ENCODE data around the gene TERT.

DNA sequence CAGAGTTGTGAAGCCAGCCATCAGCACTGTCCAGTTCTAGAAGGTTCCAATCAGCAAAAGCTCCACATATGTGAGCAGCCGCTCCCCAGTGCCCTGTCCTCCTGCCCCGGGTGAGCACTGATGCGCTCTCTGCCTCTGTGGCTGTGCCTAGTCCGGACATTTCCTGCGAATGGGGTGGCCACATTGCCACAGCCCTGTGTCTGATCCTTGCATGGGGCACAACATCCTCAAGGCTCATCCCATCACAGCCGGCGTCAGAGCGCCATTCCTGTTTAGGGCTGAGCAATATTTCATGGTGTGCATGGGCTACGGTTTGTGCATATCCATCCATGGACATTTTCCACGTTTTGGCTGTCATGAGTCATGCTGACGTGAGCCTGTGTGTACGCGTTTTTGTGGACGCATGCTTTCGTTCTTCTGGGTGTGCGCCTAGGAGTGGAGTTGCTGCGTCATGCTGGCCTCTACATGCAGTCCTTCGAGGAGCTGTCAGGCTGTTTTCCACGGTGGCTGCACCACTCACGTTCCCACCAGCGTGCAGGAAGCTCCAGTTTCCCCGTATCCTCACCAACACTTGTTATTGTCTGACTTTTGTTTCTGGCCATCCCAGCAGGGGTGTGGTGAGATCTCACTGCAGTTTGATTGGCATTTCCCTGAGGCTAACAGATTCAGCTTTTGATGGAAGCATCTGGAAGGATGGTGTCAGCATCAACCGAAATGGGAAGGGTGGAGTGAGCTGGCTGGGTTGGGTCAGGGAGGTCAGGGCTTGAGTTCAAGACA, 79.4 kb downstream of the TERT start:
- TF ChIP-seq, protein P1, sequence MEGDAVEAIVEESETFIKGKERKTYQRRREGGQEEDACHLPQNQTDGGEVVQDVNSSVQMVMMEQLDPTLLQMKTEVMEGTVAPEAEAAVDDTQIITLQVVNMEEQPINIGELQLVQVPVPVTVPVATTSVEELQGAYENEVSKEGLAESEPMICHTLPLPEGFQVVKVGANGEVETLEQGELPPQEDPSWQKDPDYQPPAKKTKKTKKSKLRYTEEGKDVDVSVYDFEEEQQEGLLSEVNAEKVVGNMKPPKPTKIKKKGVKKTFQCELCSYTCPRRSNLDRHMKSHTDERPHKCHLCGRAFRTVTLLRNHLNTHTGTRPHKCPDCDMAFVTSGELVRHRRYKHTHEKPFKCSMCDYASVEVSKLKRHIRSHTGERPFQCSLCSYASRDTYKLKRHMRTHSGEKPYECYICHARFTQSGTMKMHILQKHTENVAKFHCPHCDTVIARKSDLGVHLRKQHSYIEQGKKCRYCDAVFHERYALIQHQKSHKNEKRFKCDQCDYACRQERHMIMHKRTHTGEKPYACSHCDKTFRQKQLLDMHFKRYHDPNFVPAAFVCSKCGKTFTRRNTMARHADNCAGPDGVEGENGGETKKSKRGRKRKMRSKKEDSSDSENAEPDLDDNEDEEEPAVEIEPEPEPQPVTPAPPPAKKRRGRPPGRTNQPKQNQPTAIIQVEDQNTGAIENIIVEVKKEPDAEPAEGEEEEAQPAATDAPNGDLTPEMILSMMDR (conservative IDR thresholded peaks at IDR 0.05; ENCODE audit: low read depth, low read length) = no peak
- TF ChIP-seq, protein P2, sequence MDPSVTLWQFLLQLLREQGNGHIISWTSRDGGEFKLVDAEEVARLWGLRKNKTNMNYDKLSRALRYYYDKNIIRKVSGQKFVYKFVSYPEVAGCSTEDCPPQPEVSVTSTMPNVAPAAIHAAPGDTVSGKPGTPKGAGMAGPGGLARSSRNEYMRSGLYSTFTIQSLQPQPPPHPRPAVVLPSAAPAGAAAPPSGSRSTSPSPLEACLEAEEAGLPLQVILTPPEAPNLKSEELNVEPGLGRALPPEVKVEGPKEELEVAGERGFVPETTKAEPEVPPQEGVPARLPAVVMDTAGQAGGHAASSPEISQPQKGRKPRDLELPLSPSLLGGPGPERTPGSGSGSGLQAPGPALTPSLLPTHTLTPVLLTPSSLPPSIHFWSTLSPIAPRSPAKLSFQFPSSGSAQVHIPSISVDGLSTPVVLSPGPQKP (IDR thresholded peaks at IDR 0.05; ENCODE audit: borderline replicate concordance, low read depth, low read length) = no peak
- TF ChIP-seq POLR2A (IDR thresholded peaks at IDR 0.05; ENCODE audit: low read depth, low read length) (no peak), RAD21 (IDR thresholded peaks at IDR 0.05; ENCODE audit: low read length) (no peak), FOS (IDR thresholded peaks at IDR 0.05; ENCODE audit: low read depth, low read length) (no peak), MAZ (IDR thresholded peaks at IDR 0.05; ENCODE audit: borderline replicate concordance, low read depth, low read length) (no peak), RFX5 (IDR thresholded peaks at IDR 0.05; ENCODE audit: low read depth, low read length) (no peak), MAFK (IDR thresholded peaks at IDR 0.05; ENCODE audit: low read depth, low read length) (no peak), CEBPB (IDR thresholded peaks at IDR 0.05; ENCODE audit: low read depth, low read length) (no peak), BHLHE40 (IDR thresholded peaks at IDR 0.05; ENCODE audit: low read depth, low read length) (no peak), SMC3 (IDR thresholded peaks at IDR 0.05; ENCODE audit: low read depth, low read length) (no peak), NFE2L2 (IDR thresholded peaks at IDR 0.05; ENCODE audit: low read depth, low read length) (no peak), MXI1 (IDR thresholded peaks at IDR 0.05; ENCODE audit: borderline replicate concordance, low read depth, low read length) (no peak)
- TF ChIP-seq, protein P3, sequence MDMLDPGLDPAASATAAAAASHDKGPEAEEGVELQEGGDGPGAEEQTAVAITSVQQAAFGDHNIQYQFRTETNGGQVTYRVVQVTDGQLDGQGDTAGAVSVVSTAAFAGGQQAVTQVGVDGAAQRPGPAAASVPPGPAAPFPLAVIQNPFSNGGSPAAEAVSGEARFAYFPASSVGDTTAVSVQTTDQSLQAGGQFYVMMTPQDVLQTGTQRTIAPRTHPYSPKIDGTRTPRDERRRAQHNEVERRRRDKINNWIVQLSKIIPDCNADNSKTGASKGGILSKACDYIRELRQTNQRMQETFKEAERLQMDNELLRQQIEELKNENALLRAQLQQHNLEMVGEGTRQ (IDR thresholded peaks at IDR 0.05; ENCODE audit: low read depth, low read length) = no peak
